ENCODE data around the gene CREB3L1. TPM values are rescaled to one million over a fixed set of nuclear protein-coding genes. Genes with fewer than 3 reads are reported as not detected.

Gene CREB3L1
- total RNA-seq, 1 experiment from 2014 or later = 3.3 TPM

DNA sequence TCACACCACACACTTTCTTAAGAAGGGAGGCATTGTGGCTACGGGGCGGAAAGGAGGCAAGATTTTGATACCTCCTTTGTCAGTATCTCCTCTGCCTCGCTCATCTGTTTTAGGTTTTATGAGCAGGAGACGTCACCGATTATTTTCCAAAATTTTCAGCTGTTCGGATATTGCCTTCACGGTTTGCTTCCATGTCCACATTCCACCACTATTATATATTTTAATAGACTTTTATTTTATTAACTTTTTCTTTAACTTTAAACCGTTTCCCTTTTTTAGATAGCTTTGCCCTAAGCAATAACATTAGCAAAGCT, 33.7 kb upstream of the CREB3L1 start:
- H3K14ac ChIP-seq (ENCODE audit: insufficient read depth, low read length) = peak overlapping the region; percentile 94
- no peak overlapping the region for H2BK20ac ChIP-seq (ENCODE audit: low read depth, low read length, poor library complexity, severe bottlenecking)
- peaks cover 4% of the 10 kb centered on the region for H3K27me3 Mint-ChIP-seq (ENCODE audit: low read depth)
- H3K56ac ChIP-seq (ENCODE audit: insufficient read length, low read depth, low read length) = no peak overlapping the region
- no peak overlapping the region for H4K91ac ChIP-seq (ENCODE audit: insufficient read length, low read depth, low read length)
- H4K5ac ChIP-seq (ENCODE audit: insufficient read length, low read depth, low read length) = peak overlapping the region; percentile 88
- no peaks in the 10 kb centered on the region for H3K36me3 Mint-ChIP-seq (ENCODE audit: insufficient read depth in 1 of 3, low read depth in 3 of 3)
- WGBS (ENCODE audit: extremely low coverage, insufficient read length, low lambda C conversion rate) = 100% methylated on average over 1 of the region's 8 CpGs
- peak overlapping the region; percentile 89 for H2BK12ac ChIP-seq (ENCODE audit: insufficient read length, low read depth, low read length)
- H3K23ac ChIP-seq (ENCODE audit: insufficient read length, low read depth, low read length) = no peak overlapping the region
- H3K27me3 ChIP-seq (ENCODE audit: insufficient read depth, low read length) = no peaks in the 10 kb centered on the region; the same call in 1 of the 2 replicates
- peak overlapping the region; percentile 93 for H3K18ac ChIP-seq (ENCODE audit: insufficient read length, low read depth, low read length)
- no peak overlapping the region for H2BK120ac ChIP-seq (ENCODE audit: low read depth, low read length, poor library complexity, severe bottlenecking)
- H3K79me1 ChIP-seq (ENCODE audit: insufficient read depth, low read depth, low read length, poor library complexity, severe bottlenecking) = no peaks in the 10 kb centered on the region
- H3K9me3 Mint-ChIP-seq = no peaks in the 10 kb centered on the region; a peak in 1 of 5 replicates
- peak overlapping the region; percentile 97 for H3K27ac ChIP-seq (ENCODE audit: insufficient read length, low read depth, low read length)
- no peak for DNase-seq
- H3K9ac ChIP-seq (ENCODE audit: extremely low read depth, insufficient read length, low read length) = peak overlapping the region; percentile 83
- no peak overlapping the region for H3T11ph ChIP-seq (ENCODE audit: low read length)
- H4K20me1 ChIP-seq (ENCODE audit: control insufficient read depth, insufficient read depth, insufficient read length) = no peaks in the 10 kb centered on the region
- peaks cover 35 to 41% of the 10 kb centered on the region in 2 experiments for H3K4me1 Mint-ChIP-seq
- H2BK15ac ChIP-seq (ENCODE audit: low read depth, low read length) = no peak overlapping the region
- no peak overlapping the region for H4K8ac ChIP-seq (replicated peaks; ENCODE audit: insufficient read length, low read depth, low read length)
- H2BK5ac ChIP-seq (ENCODE audit: insufficient read length, low read length) = peak overlapping the region; percentile 79
- peaks cover 11% of the 10 kb centered on the region for H3K23me2 ChIP-seq (ENCODE audit: insufficient read length, low read depth, low read length, poor library complexity, severe bottlenecking)
- peak overlapping the region; percentile 83 for H3K4me2 ChIP-seq (ENCODE audit: insufficient read depth, insufficient read length, low read length)
- no peaks in the 10 kb centered on the region for H3K79me2 ChIP-seq (ENCODE audit: insufficient read depth, low read length)
- H3K9me3 ChIP-seq (ENCODE audit: control insufficient read depth, low read depth, low read length) = no peaks in the 10 kb centered on the region
- H3K27ac Mint-ChIP-seq = peak overlapping the region; percentile 96 to 99 (median 99)
- peak overlapping the region; percentile 85 to 86 for H3K4me3 Mint-ChIP-seq
- no peak overlapping the region; the same call in 1 of the 2 replicates for H3K4ac ChIP-seq (ENCODE audit: low read depth, low read length)
- no peak overlapping the region for H2AK5ac ChIP-seq (ENCODE audit: insufficient read length, low read length)
- H2AFZ ChIP-seq (ENCODE audit: low read length) = no peak overlapping the region
- TF ChIP-seq, protein P1, sequence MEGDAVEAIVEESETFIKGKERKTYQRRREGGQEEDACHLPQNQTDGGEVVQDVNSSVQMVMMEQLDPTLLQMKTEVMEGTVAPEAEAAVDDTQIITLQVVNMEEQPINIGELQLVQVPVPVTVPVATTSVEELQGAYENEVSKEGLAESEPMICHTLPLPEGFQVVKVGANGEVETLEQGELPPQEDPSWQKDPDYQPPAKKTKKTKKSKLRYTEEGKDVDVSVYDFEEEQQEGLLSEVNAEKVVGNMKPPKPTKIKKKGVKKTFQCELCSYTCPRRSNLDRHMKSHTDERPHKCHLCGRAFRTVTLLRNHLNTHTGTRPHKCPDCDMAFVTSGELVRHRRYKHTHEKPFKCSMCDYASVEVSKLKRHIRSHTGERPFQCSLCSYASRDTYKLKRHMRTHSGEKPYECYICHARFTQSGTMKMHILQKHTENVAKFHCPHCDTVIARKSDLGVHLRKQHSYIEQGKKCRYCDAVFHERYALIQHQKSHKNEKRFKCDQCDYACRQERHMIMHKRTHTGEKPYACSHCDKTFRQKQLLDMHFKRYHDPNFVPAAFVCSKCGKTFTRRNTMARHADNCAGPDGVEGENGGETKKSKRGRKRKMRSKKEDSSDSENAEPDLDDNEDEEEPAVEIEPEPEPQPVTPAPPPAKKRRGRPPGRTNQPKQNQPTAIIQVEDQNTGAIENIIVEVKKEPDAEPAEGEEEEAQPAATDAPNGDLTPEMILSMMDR (conservative IDR thresholded peaks at IDR 0.05) = no peak
- peaks cover 2% of the 10 kb centered on the region; the same call in 1 of the 2 replicates for H3K4me1 ChIP-seq (ENCODE audit: insufficient read depth, low read length)
